HCT116 (cell line): ENCODE data around the gene TUT4. TPM values are rescaled to one million over a fixed set of nuclear protein-coding genes. Genes with fewer than 3 reads are reported as not detected.

Experiments used
- ATAC-seq: fragments of 200-7000 bp; cut with Tn5 transposase; 2 replicates; pipeline ENCODE4 v1.9.1; 2020; ENCODE audit warnings: mild to moderate bottlenecking, moderate library complexity
- BruUV-seq: library from RNA; stranded (reverse); fragments of 400-500 nt; replicated peaks from 2 replicates; lab custom pipeline; 2021; lab: Mats Ljungman, UMichigan
- CTCF ChIA-PET: fragments of 300-600 bp; sonication (Branson Sonifier 250); formaldehyde crosslinking; loops from one replicate; lab custom pipeline; 2021; ENCODE audit warnings: antibody characterized with exemption; lab: Charles Lee
- POLR2A ChIA-PET: fragments of 300-600, 350-600 bp; sonication (Branson Sonifier 250); formaldehyde crosslinking; loops from one replicate; lab custom pipeline; 2021; ENCODE audit warnings: antibody characterized with exemption; lab: Charles Lee
- RAD21 ChIA-PET, 2 experiments: fragments of 300-600 bp; sonication (Branson Sonifier 250); formaldehyde crosslinking; loops; one replicate each; lab custom pipeline; 2023; ENCODE audit warnings: low total read pairs in 2 of 2; ENCODE audit not compliant: uncharacterized antibody in 2 of 2, unreplicated experiment in 2 of 2, low non-redundant PET in 1 of 2; lab: Charles Lee
- DNase-seq: peaks from one replicate; pipeline ENCODE4 v3.0.0-alpha.2; 2010; ENCODE audit warnings: low read depth, low spot score
- H2AFZ ChIP-seq: fragments of 200-600 bp; shearing (Covaris generic), sonication (generic); 2 replicates; pipeline ENCODE4 v1.6.1; 2017; ENCODE audit warnings: low read depth, mixed run types, mixed read lengths, antibody characterized with exemption, low read length; ENCODE audit not compliant: poor library complexity, severe bottlenecking
- H3K27ac ChIP-seq: 2 replicates; pipeline ENCODE4 v1.5.1; 2012; ENCODE audit warnings: low read depth, low read length
- H3K27me3 ChIP-seq: fragments of 200-600 bp; sonication (generic); 2 replicates; pipeline ENCODE4 v1.6.1; 2016; ENCODE audit warnings: mixed run types, low read length, mixed read lengths; ENCODE audit not compliant: insufficient read depth
- H3K36me3 ChIP-seq, 2 experiments: fragments of 200-500 bp in 1 of 2; fragments of 200-600 bp in 1 of 2; sonication (Bioruptor generic) in 1 of 2; sonication (generic) in 1 of 2; 2 replicates each; pipeline versions ENCODE4 v1.5.1 to v1.6.1; 2014 to 2016; ENCODE audit warnings: low read length in 2 of 2, inconsistent platforms in 1 of 2, mixed read lengths in 1 of 2, mixed run types in 1 of 2; ENCODE audit not compliant: insufficient read depth in 2 of 2, control insufficient read depth in 1 of 2
- H3K4me1 ChIP-seq, 2 experiments: fragments of 200-600 bp in 1 of 2; sonication (generic) in 1 of 2; 2 replicates each; pipeline versions ENCODE4 v1.5.1 to v1.6.1; 2012 to 2017; ENCODE audit warnings: low read length in 2 of 2, inconsistent platforms in 1 of 2, mild to moderate bottlenecking in 1 of 2, mixed read lengths in 1 of 2, mixed run types in 1 of 2, moderate library complexity in 1 of 2; ENCODE audit not compliant: insufficient read depth in 2 of 2, control insufficient read depth in 1 of 2
- H3K4me2 ChIP-seq: fragments of 200-600 bp; sonication (generic); 2 replicates; pipeline ENCODE4 v1.6.1; 2017; ENCODE audit warnings: mixed run types, low read length, mixed read lengths
- H3K4me3 ChIP-seq, 2 experiments: fragments of 200-600 bp in 1 of 2; sonication (generic) in 1 of 2; replicated peaks in 1 of 2; 2 replicates each; pipeline ENCODE4 v1.5.1; 2011 to 2016; ENCODE audit warnings: low read length in 2 of 2, control low read depth in 1 of 2, low read depth in 1 of 2, mild to moderate bottlenecking in 1 of 2, mixed read lengths in 1 of 2, mixed run types in 1 of 2
- H3K79me2 ChIP-seq: fragments of 200-600 bp; sonication (generic); 2 replicates; pipeline ENCODE4 v1.6.1; 2017; ENCODE audit warnings: mild to moderate bottlenecking, mixed run types, low read length, moderate library complexity, mixed read lengths; ENCODE audit not compliant: insufficient read depth
- H3K9ac ChIP-seq: fragments of 200-600 bp; sonication (generic); 2 replicates; pipeline ENCODE4 v1.6.1; 2016; ENCODE audit warnings: low read length, mixed read lengths
- H3K9me2 ChIP-seq: fragments of 200-600 bp; sonication (generic), shearing (Covaris generic); 2 replicates; pipeline ENCODE4 v1.6.1; 2017; ENCODE audit warnings: mixed run types, mild to moderate bottlenecking, moderate library complexity; ENCODE audit not compliant: insufficient read depth
- H3K9me3 ChIP-seq, 2 experiments: fragments of 200-500 bp in 1 of 2; fragments of 200-600 bp in 1 of 2; sonication (Bioruptor generic) in 1 of 2; sonication (generic) in 1 of 2; 2 replicates each; pipeline ENCODE4 v1.6.1; 2014 to 2017; ENCODE audit warnings: low read length in 2 of 2, mixed read lengths in 2 of 2, inconsistent platforms in 1 of 2, low read depth in 1 of 2, mild to moderate bottlenecking in 1 of 2, mixed run types in 1 of 2, moderate library complexity in 1 of 2; ENCODE audit not compliant: control insufficient read depth in 1 of 2, insufficient read depth in 1 of 2
- H4K20me1 ChIP-seq: fragments of 200-600 bp; sonication (generic), shearing (Covaris generic); 2 replicates; pipeline ENCODE4 v1.6.1; 2017; ENCODE audit warnings: mixed run types, mild to moderate bottlenecking, moderate library complexity; ENCODE audit not compliant: insufficient read depth
- CBX3 ChIP-seq: IDR thresholded peaks from 2 replicates; pipeline ENCODE4 v1.6.1; 2012; ENCODE audit warnings: low read depth
- CTCF ChIP-seq, 3 experiments: fragments of 200-600 bp in 1 of 3; sonication (generic) in 1 of 3; IDR thresholded peaks in 2 of 3; conservative IDR thresholded peaks in 1 of 3; 2 replicates each; pipeline ENCODE4 v1.5.1; 2012 to 2017; ENCODE audit warnings: low read depth in 2 of 3, low read length in 2 of 3, antibody characterized with exemption in 1 of 3, borderline replicate concordance in 1 of 3, control low read depth in 1 of 3, mild to moderate bottlenecking in 1 of 3, mixed read lengths in 1 of 3, mixed run types in 1 of 3, moderate library complexity in 1 of 3; ENCODE audit not compliant: insufficient read depth in 1 of 3
- ELF1 ChIP-seq: IDR thresholded peaks from 2 replicates; pipeline ENCODE4 v1.6.1; 2012; ENCODE audit warnings: low read depth, borderline replicate concordance
- EZH2 ChIP-seq: fragments of 200-600 bp; sonication (generic); IDR thresholded peaks from 2 replicates; pipeline ENCODE4 v1.6.1; 2017; ENCODE audit warnings: antibody characterized with exemption, mixed run types
- POLR2A ChIP-seq: IDR thresholded peaks from 2 replicates; pipeline ENCODE4 v1.7.0; 2011; ENCODE audit warnings: borderline replicate concordance; ENCODE audit not compliant: insufficient read depth, insufficient read length; ENCODE audit errors: extremely low read depth
- intact Hi-C: fragments of 100-400 bp; cut with micrococcal nuclease; formaldehyde crosslinking; loops from 2 replicates; pipeline ENCODE4 v1.10.0; 2022
- total RNA-seq: library from RNA; stranded (reverse); gene quantifications from one replicate; pipeline ENCODE4 v1.2.1, GENCODE V29; 2021; ENCODE audit not compliant: unreplicated experiment
- TF ChIP-seq, protein P1 (sequence below): IDR thresholded peaks from 2 replicates; pipeline ENCODE4 v1.6.1; 2012; ENCODE audit warnings: low read depth

TUT4 gene
- total RNA-seq, 1 experiment from 2014 or later: 50.0 TPM

- Histone ChIP-seq H2AFZ (no peak overlapping the region), H3K27ac (no peak overlapping the region), H3K4me1 (no peaks in the 10 kb centered on the region), H3K79me2 (peaks cover 14% of the 10 kb centered on the region), H3K36me3 (peaks cover 6 to 7% of the 10 kb centered on the region in 2 experiments; a peak in 3 of 4 replicates), H3K9ac (no peak overlapping the region), H3K27me3 (no peaks in the 10 kb centered on the region), H3K4me2 (no peak overlapping the region), H3K9me2 (no peaks in the 10 kb centered on the region), H3K4me3 (no peak overlapping the region), H3K9me3 (no peaks in the 10 kb centered on the region), H4K20me1 (no peaks in the 10 kb centered on the region)
- DNase-seq: no peak
- no peak for ATAC-seq
- CTCF ChIA-PET: no interaction called here
- POLR2A ChIA-PET: no interaction called here
- no TSS peak for BruUV-seq
- TF ChIP-seq, protein P1, sequence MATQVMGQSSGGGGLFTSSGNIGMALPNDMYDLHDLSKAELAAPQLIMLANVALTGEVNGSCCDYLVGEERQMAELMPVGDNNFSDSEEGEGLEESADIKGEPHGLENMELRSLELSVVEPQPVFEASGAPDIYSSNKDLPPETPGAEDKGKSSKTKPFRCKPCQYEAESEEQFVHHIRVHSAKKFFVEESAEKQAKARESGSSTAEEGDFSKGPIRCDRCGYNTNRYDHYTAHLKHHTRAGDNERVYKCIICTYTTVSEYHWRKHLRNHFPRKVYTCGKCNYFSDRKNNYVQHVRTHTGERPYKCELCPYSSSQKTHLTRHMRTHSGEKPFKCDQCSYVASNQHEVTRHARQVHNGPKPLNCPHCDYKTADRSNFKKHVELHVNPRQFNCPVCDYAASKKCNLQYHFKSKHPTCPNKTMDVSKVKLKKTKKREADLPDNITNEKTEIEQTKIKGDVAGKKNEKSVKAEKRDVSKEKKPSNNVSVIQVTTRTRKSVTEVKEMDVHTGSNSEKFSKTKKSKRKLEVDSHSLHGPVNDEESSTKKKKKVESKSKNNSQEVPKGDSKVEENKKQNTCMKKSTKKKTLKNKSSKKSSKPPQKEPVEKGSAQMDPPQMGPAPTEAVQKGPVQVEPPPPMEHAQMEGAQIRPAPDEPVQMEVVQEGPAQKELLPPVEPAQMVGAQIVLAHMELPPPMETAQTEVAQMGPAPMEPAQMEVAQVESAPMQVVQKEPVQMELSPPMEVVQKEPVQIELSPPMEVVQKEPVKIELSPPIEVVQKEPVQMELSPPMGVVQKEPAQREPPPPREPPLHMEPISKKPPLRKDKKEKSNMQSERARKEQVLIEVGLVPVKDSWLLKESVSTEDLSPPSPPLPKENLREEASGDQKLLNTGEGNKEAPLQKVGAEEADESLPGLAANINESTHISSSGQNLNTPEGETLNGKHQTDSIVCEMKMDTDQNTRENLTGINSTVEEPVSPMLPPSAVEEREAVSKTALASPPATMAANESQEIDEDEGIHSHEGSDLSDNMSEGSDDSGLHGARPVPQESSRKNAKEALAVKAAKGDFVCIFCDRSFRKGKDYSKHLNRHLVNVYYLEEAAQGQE: no peak
- TF ChIP-seq EZH2 (no peak), POLR2A (no peak)
- RAD21 ChIA-PET: no interaction called here
- intact Hi-C loops: no loop called here
These were observed 33.9 kb downstream of the TUT4 start for GRCh38 chr1:52518962-52519361.

GRCh38 chr1:52511851-52512615 lies 40.9 kb downstream of the TUT4 start:
- H3K36me3 ChIP-seq: peaks cover 6 to 7% of the 10 kb centered on the region in 2 experiments; a peak in 2 of 4 replicates
- CTCF ChIA-PET: no interaction called here

More at GRCh38 chr1:52511851-52512615, 40.9 kb downstream of the TUT4 start:
- TF ChIP-seq CTCF (IDR thresholded peaks at IDR 0.05 in 2 of 3, conservative IDR thresholded peaks at IDR 0.05 in 1 of 3; ENCODE audit: borderline replicate concordance in 1 of 3, insufficient read depth in 1 of 3, low read depth in 2 of 3, low read length in 2 of 3): no peak
- no peak for TF ChIP-seq ELF1
- TF ChIP-seq CBX3: no peak
- ATAC-seq (no peak), DNase-seq (no peak)
- BruUV-seq: no TSS peak
- Histone ChIP-seq H3K9me3 (no peaks in the 10 kb centered on the region), H3K4me3 (no peak overlapping the region), H4K20me1 (peaks cover 8% of the 10 kb centered on the region), H3K4me2 (no peak overlapping the region), H3K9ac (no peak overlapping the region), H2AFZ (no peak overlapping the region), H3K79me2 (no peaks in the 10 kb centered on the region; the same call in 1 of the 2 replicates), H3K27ac (no peak overlapping the region), H3K27me3 (no peaks in the 10 kb centered on the region), H3K9me2 (no peaks in the 10 kb centered on the region), H3K4me1 (no peaks in the 10 kb centered on the region)
- intact Hi-C loops: no loop called here
- ChIA-PET RAD21 (interaction anchor here in 1 of 2 experiments (0.7 kb wide), 1 partner anchor 16 kb away, joined by 3 read pairs; no protein-coding TSS in a partner anchor), POLR2A (interaction anchor here (0.6 kb wide), 1 partner anchor 56 kb away, joined by 3 read pairs; no protein-coding TSS in a partner anchor)
